Measurements from ENCODE around the gene PITPNC1.

GRCh38 chr17:67413388-67413787 is 36.3 kb downstream of the PITPNC1 start:
- TF ChIP-seq POLR2A (IDR thresholded peaks at IDR 0.05) (no peak), CTCF (IDR thresholded peaks at IDR 0.05) (no peak)

All from Peyer's patch (tissue), 4 donors.